Stimulated activated CD8-positive, alpha-beta memory T cell treated with anti-CD3 and anti-CD28 coated beads, Interleukin-4, amount 100 ng/mL, for 4 hours (primary cell): ENCODE measurements around the gene HSPA1A.
"Not testable (repeated sequence)": the region's sequence is repeated elsewhere in the genome, so short reads cannot be mapped to it uniquely, and the experiment has no call there.

Experiments
- DNase-seq, 2 donors: peaks; one replicate each; pipeline ENCODE4 v3.0.0-alpha.2; 2020; ENCODE audit warnings: low read depth in 2 of 2, low spot score in 1 of 2

HSPA1A gene

DNA sequence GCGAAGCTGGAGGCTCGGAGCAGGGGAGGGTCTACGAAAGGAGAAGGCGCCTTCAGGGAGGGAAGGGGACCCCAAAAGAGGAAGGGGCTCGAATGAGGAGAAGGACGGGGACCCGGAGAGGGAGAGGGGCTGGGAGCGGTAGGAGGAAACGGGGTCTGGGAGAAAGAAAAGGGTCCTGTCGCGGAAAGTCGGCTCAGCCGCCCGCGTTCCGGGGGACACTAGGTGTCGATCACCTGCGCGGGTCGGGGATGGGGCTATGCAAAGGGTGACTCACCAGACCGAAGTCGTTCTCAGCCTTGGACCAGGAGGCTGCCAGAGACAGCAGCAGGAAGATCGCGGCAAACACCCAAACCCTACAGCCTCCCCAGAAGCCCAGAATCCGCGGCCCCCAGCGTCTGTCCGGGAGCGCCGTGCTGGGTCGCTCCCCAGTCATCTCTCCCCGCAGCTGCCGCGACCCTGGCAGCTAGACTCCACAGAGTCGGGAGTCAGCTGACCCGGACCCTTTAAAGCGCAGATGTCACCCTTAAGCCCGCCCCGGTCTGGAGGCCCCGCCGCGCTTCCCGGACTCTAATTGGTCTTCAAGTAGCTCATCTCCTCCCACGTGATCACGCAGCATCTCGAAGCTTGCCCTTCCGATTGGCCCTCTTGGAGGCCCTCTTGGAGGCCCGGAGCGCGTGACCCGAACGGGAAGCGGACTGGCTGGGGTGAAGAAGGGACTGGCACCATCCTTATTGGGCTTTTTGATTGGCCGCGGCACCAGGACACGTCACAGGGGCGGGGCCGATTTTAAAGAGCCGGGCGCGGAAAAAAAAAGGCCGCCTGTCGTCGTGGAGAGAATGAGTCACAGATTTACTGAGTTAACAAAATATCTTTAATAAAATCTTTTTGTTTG, 47.2 kb downstream of the HSPA1A start, which contains the start of gene NEU1:
Gene NEU1 (minus strand): TSS at position 478 of the 892 bp plus-strand sequence. CDS start 45 bp downstream, at position 433.
- peak; percentile 95 to 99 for DNase-seq

DNA sequence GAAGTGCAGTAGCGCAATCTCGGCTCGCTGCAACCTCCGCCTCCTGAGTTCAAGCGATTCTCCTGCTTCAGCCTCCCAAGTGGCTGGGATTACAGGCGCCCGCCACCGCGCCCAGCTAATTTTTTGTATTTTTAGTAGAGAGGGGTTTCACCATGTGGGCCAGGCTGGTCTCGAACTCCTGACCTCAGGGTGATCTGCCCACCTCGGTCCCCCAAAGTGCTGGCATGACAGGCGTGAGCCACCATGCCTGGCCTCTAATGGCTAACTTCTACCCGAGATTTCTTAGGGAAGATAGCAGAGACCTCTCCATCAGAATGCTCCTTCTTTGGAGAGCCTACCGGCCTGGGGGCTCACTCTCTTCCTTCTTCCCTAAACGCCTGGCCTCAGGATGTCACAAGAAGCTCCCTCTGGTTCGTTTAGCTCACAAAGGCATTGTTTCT, 48.8 kb downstream of the HSPA1A start:
- not testable (repeated sequence) for DNase-seq

DNA sequence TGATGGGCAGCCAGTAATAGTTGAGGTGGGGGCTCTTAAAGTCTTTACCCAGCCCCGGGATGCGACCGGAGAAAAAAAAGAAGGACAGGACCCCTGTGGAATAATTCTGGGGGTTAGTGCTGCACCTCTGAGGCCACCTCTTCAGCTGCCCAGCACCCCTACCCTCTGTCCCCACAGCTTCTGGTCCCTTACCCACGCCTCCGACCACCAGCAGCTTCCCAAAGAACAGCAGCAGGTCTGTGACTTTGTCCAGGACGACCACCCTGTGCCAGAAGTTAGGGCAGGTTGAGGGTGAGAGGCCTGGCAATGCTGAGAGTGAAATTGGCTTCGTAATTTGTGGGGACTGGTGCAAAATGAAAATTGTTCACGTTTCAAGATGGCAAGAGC, 49.5 kb downstream of the HSPA1A start:
- DNase-seq = no peak

DNA sequence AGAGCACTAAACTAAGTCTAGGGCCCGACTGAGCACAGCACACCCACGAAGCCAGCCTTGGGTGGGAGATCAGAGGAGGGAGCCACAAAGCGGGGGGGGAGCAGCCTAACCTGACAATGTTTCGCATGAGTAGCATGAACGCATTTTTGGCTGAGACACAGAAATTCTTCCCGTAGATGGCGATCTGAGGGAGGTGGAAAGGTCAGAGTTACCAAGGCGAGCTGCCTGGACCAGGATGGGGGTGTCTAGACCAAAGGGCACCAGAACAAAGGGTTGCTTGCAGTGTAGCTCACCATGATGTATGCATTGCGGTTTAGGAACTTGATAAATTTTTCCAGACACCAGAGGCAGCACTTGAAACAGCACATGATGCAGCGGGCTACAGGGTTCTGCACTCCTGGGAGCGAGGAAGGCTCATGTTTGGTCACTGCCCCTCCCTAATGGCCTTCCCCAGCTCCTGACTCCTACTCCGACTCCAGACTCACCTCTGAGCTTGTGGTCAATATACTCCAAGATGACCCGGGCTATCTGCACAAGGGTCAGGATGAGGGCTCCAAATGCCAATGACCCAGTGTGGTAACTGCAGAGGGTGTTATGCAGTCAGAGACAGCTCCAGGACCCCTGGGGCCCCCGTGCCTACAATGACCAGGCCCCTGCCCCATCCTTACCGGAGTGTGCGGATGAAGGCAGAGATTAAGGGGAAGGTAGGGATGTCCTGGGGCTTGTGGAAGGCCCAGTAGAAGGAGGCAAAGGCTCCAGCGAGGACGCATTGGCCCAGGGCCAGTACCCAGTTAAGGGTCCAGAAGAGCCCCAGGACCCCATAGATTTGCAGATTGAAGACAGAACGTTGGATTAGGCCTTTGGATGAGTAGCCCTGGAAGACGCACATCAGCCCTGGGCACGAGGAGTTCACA, 50.1 kb downstream of the HSPA1A start:
- DNase-seq = no peak
